GM06990 (cell line): ENCODE results near the gene ZNHIT6.

Experiments
- DNase-seq: peaks from one replicate; pipeline ENCODE4 v3.0.0-alpha.2; 2011; ENCODE audit not compliant: insufficient read length; ENCODE audit errors: extremely low read depth
- H3K27me3 ChIP-seq: replicated peaks from 2 replicates; pipeline ENCODE4 v1.6.0; 2011; ENCODE audit warnings: low read length; ENCODE audit not compliant: control insufficient read depth, insufficient read depth
- H3K36me3 ChIP-seq: 2 replicates; pipeline ENCODE4 v1.5.1; 2011; ENCODE audit warnings: low read length; ENCODE audit not compliant: control insufficient read depth, insufficient read depth
- H3K4me3 ChIP-seq: replicated peaks from 2 replicates; pipeline ENCODE4 v1.5.1; 2011; ENCODE audit warnings: low read depth, mild to moderate bottlenecking, control low read depth, low read length
- CTCF ChIP-seq: IDR thresholded peaks from 2 replicates; pipeline ENCODE4 v1.5.1; 2011; ENCODE audit warnings: low read length, control low read depth, mild to moderate bottlenecking, inconsistent platforms; ENCODE audit not compliant: insufficient read depth, poor library complexity, severe bottlenecking

Gene ZNHIT6

GRCh38 chr1:85700422-85700821 is 7.8 kb downstream of the ZNHIT6 start:
- no peak for TF ChIP-seq CTCF
- Histone ChIP-seq H3K36me3 (peaks cover 1% of the 10 kb centered on the region), H3K4me3 (no peak overlapping the region), H3K27me3 (no peaks in the 10 kb centered on the region)
- no peak for DNase-seq

- no peak overlapping the region for H3K4me3 ChIP-seq
- DNase-seq, result no peak
- H3K36me3 ChIP-seq, result no peaks in the 10 kb centered on the region; the same call in none of the 2 replicates
- no peak for TF ChIP-seq CTCF
- no peaks in the 10 kb centered on the region for H3K27me3 ChIP-seq
Measured at GRCh38 chr1:85697895-85698294, 10.3 kb downstream of the ZNHIT6 start.

- DNase-seq, result no peak
- peak; percentile 26 for TF ChIP-seq CTCF
- Histone ChIP-seq H3K4me3 (no peak overlapping the region), H3K36me3 (peaks cover 2% of the 10 kb centered on the region; the same call in 1 of the 2 replicates), H3K27me3 (no peaks in the 10 kb centered on the region)
Measured at GRCh38 chr1:85692730-85693314, 15.4 kb downstream of the ZNHIT6 start.

GRCh38 chr1:85689775-85690404 is 18.3 kb downstream of the ZNHIT6 start:
- Histone ChIP-seq H3K27me3 (no peaks in the 10 kb centered on the region), H3K4me3 (no peak overlapping the region), H3K36me3 (peaks cover 2% of the 10 kb centered on the region; the same call in 1 of the 2 replicates)
- no peak for TF ChIP-seq CTCF
- DNase-seq, result no peak

- no peak for DNase-seq
- TF ChIP-seq CTCF, result no peak
- no peak overlapping the region for H3K4me3 ChIP-seq
- no peaks in the 10 kb centered on the region for H3K27me3 ChIP-seq
- peaks cover 2% of the 10 kb centered on the region for H3K36me3 ChIP-seq
Measured at GRCh38 chr1:85683292-85684025, 24.8 kb downstream of the ZNHIT6 start.
